Measurements from ENCODE around the gene HCN4.

DNA sequence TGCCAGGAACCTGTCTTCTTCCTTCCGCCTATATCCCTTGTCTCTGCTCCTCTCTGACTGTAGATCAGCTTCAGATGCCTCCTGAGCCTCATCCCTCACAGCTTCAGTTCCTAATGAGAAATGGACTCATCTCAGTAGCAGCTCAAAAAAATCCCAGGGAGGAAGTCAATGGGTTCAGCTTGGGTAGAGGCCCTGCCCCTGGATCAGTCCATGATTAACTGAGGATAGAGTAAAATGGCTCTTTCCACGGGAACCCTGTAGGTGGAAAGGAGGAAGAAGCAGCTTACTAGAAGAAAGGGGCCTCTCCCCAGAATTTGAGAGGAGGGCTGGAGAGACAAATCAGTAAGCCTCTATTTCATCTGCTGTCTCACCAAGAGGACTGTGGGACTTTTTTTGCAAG lies 26.9 kb upstream of the HCN4 start:
- TF ChIP-seq, protein P1, sequence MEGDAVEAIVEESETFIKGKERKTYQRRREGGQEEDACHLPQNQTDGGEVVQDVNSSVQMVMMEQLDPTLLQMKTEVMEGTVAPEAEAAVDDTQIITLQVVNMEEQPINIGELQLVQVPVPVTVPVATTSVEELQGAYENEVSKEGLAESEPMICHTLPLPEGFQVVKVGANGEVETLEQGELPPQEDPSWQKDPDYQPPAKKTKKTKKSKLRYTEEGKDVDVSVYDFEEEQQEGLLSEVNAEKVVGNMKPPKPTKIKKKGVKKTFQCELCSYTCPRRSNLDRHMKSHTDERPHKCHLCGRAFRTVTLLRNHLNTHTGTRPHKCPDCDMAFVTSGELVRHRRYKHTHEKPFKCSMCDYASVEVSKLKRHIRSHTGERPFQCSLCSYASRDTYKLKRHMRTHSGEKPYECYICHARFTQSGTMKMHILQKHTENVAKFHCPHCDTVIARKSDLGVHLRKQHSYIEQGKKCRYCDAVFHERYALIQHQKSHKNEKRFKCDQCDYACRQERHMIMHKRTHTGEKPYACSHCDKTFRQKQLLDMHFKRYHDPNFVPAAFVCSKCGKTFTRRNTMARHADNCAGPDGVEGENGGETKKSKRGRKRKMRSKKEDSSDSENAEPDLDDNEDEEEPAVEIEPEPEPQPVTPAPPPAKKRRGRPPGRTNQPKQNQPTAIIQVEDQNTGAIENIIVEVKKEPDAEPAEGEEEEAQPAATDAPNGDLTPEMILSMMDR (IDR thresholded peaks at IDR 0.05; ENCODE audit: insufficient read depth, low read depth, low read length), result no peak
- TF ChIP-seq EZH2 (IDR thresholded peaks at IDR 0.05; ENCODE audit: insufficient read depth, low read length), result no peak
